Hematopoietic multipotent progenitor cell treated with erythropoietin and hydrocortisone succinate and interleukin-3 and kit ligand, for 4 days (in vitro differentiated cells): ENCODE data around the gene DCAF5.
A peak's percentile ranks its signal among the peaks of the same experiment; 100 is the strongest.
"Not testable (repeated sequence)": the region's sequence is repeated elsewhere in the genome, so short reads cannot be mapped to it uniquely, and the experiment has no call there.

ENCODE experiments used
- DNase-seq: peaks from one replicate; pipeline ENCODE4 v3.0.0-alpha.2; 2015

Gene DCAF5

DNA sequence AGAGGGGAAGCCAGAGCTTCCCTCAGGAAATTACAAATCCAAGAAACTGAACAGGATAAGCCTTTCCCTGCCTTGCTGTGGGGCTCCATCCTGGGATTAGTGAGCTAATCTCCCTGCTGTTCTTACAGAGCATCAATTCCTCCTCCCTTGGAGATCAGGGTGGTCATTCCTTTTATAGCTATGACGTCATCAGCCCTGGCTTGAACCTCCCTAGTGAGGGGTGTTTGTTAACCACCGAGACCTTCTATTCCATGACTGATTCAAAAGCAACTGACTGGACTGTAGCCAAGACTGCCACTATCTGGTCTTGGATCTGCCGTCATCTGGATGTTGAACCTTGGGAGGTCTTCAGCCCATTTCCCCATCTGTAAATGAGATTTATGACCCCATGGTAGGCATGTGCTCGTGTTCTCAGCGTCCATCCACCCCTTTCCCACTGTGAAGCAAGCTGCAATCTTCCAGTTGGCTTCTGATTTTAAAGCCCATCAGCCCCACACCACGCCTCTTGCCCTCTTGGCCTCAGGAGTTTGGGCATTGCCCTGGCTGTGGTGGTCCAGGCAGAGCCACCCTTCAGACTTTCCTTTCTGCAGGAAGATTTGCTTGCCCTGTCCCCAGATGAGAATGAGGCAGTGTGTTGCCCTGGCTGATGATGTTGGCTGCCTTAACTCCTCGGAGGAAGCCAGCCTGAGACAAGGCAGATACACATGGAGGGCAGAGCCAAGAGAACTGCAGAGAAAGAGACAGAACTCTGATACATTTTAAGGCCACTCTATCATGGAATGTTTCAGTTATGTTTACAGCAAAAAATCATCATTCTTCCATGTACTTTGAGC lies 114.2 kb downstream of the DCAF5 start:
- DNase-seq: peak; percentile 30

- no peak for DNase-seq
Observed at GRCh38 chr14:69037790-69038454, 115.0 kb downstream of the DCAF5 start.

DNA sequence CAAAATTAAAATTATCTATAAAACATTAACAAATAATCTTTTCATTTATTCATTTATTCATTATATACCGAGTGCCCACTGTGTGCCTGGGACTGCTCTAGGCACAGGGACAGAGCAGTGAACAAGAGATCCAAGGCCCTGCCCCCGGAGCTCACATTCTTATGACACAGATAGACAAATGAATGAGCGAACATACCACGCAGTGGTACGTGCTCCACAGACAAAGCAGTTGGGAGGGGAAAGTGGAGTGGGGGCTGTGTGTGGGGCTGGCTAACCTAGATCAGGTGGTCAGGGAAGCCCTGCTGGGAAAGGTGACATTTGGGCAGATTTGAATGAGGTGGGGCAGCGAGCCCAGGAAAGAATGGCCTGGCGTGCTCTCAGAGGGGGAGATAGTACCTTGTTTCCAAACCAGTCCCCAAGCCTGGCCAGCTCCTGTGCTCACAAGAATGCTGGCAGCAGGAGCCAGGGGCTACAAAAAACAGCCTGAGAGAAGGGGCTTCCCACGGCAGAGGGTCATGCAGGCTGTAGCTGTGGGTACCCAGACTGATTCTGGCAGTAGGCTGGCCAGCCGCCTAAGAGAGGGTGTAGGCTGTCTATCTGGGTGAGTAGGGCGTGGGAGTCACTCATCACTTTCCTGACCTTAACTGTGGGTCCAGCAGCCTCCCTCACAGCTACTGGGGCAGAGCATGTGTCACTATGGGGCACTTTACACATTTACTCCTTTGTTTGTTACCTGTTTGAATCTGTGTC lies 116.0 kb downstream of the DCAF5 start:
- no peak for DNase-seq

GRCh38 chr14:69034612-69035262 lies 118.2 kb downstream of the DCAF5 start:
- no peak for DNase-seq

DNA sequence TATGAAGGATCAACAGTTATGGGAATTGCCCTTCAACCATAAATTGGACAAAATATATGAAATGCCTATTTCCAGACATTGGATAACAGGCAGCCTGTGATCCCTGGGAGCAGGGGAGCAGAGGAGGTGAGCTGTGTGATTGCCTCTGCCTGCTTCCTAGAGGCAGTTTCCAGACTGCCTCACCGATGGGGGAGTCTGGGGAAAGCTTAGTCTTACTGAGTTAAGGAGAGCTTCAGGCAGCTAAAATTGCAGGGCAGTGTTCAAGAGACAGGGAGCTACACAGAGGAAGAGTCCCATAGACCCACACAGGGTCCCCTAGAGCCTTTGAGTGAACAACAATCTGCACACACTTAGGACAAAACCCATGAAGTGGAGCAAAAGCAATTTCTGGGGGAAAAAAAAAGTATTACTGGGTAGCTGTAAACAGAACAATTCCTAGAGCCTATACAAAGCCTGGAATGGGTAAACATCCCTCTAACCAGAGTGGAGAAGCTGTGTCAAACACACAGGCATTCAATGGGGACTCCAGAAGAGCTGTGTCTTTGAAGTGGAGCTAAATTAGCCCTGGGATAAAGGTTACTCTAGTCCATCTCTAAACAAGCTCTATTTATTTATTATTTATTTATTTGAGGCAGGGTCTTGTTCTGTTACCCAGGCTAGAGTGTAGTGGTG lies 125.5 kb downstream of the DCAF5 start:
- DNase-seq: no peak

DNA sequence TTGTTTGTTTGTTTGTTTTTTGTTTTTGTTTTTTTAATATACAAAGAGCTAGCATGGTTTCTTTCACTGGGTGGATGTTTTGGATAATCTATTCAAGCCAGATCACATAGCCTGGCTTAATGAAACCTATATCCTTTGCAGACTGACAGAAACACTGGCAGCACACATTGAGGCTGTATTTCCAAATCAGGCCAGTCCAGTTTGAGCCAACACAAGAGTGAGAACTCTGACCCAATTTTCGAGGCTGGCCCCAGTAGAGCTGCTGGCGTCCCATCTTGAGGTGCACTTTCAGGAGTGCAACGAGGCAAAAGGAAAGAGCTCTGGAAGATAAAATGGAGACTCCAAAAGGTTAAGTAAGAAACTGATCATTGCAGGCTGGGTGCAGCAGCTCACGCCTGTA lies 129.9 kb downstream of the DCAF5 start:
- DNase-seq: no peak

GRCh38 chr14:69022093-69022492 lies 130.8 kb downstream of the DCAF5 start:
- DNase-seq: not testable (repeated sequence)

DNA sequence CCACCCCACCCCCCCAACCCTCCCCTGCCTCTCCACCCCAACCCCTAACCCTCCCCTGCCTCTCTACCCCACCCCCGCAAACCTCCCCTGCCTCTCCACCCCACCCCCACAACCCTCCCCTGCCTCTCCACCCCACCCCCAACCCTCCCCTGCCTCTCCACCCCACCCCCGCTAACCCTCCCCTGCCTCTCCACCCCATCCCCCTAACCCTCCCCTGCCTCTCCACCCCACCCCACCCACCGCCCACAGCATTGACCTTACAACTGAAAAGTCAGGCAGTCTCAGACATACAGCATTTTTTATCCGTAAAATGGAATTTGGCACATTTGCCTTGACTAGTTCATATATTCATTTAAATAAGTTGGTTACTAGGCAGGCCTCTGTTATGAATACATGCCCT lies 135.2 kb downstream of the DCAF5 start:
- no peak for DNase-seq

- DNase-seq: no peak
Observed at GRCh38 chr14:69014829-69015259, 138.1 kb downstream of the DCAF5 start.

DNA sequence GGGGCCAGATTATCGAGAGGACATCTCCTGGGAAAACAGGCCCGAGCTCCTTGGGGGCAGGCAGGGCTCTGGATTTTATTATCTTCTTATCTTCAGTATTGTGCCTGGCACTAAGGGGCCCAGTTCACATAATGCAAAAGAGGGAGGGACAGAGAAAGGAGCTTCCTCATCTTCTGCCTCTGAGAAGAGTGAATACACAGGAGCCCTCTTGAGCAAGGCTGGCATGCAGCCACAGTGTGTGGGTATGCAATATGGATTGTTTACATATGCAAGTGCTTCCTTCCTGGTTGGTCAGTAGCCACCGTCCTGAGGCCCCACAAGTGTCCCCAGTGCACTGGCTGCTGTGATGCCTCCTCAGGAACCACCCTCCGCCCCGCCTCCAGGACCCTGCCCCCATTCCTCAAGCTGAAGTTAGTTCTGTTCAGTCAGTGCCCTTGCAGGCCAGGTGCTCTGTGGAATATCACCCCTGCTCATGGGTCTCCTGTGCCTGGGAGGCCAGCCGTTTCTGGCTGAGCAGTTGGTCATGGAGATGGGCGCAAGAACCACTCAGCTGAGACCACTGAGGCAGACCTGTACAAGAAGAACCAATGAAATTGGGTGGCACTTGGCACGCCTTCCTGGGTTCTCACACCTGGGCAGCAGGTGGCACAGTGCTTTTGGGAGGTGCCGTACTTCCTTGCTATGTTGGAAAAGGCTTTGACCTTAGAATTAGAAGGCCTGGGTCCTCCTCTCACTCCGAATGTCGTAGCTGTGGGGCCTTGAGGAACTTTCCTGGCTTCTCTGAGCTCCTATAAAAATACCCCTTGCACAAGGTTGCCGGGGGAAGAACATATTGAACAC lies 138.8 kb downstream of the DCAF5 start:
- peak; percentile 93 for DNase-seq

DNA sequence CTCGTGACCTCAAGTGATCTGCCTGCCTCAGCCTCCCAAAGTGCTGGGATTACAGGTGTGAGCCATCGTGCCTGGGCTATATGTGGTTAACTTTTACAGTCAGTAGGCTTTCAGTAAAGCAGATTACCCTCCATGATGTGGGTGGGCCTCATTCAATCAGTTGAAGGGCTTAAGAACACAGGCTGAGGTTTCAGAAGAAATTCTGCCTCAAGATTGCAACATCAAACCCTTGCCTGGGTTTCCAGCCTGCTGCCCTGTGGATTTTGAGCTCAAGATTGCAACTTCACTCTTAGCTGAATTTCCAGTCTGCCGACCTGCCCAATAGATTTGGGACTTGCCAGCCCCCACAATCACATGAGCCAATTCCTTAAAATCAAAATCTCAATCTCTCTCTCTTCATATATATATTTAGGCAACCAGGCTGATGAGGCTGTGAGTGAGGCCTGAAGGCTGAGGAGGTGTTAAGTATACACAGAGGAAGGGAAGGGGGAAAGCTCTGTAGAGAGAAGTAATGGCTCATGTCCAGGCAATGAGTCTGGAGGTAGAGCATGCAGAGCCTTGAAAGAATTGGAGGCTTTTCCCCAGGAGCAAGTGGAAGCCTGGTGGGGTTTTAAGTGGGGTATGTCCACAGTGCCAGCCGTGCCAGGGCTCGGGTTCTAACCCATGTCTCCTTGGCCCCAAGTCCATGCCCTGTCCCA lies 140.5 kb downstream of the DCAF5 start:
- peak; percentile 8 for DNase-seq

DNA sequence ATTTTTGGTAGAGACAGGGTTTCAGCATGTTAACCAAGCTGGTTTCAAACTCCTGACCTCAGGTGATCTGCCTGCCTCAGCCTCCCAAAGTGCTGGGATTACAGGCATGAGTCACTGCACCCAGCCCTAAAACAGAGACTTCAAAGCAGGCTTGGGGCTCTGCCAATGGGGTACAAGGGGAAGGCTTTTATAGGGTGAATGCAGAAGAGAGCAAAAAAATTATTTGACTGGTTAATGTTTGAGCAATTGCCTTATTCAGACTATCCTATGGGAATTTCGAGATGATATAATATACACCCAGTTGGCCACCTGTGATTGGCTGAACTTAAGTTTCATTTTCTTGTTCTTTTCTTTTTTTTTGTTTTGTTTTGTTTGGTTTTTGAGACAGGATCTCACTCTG lies 142.3 kb downstream of the DCAF5 start:
- DNase-seq: no peak

DNA sequence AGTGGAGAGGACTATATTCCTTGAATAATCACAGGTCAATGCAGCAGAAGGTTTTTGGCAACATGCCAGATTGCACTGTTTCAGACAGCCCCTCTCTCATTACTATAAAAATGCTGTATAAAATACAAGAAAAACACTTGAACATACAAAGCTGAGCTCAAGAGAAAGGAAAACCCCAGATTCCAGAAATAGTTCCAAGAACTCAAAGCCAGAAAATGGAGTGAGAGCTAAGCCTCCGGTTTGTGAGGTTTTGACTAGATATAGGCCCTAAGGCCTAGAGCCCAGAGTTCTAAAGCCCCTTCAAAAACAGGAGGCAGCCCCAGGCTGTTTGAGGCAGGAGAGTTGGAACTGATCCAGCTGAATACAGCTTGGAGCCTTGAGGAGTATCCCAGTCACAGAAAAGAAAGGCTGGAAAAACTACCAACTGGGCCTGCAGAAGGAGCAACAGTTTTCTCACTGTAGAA lies 144.5 kb downstream of the DCAF5 start:
- DNase-seq: no peak

- no peak for DNase-seq
Observed at GRCh38 chr14:69006346-69006745, 146.6 kb downstream of the DCAF5 start.

DNA sequence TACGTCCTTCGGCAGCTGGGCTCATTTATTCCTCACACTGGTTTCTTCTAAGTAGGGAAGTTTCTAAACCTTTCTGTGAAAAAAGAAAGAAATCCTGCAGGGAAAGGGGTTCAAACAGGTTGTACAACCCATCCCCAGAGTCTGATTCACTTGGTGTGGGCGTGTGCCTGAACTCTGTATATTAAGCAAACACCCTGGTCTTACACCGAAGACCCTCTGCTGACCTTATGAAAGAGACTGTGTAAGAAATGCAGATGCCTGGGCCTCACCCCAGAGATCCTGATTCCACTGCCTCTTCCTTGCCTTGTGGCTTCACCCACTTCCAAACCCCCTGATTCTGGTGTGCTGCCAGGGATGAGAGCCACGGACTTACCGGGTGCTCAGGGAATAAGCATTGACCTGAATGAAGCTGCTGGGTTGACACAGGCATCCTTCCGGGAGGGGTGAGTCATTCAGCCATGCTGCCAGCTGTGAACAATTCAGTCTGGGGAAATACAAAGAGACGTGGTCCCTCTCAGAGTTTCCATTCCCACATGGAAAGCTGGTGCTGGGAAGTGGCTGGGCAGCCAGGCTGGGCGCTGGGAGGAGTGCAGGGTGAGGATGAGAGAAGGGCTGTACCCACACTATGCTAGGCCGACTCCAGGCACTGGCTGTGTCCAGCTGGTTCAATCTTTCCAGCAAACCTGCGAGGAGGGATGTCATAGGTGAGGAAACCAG lies 147.3 kb downstream of the DCAF5 start:
- no peak for DNase-seq

DNA sequence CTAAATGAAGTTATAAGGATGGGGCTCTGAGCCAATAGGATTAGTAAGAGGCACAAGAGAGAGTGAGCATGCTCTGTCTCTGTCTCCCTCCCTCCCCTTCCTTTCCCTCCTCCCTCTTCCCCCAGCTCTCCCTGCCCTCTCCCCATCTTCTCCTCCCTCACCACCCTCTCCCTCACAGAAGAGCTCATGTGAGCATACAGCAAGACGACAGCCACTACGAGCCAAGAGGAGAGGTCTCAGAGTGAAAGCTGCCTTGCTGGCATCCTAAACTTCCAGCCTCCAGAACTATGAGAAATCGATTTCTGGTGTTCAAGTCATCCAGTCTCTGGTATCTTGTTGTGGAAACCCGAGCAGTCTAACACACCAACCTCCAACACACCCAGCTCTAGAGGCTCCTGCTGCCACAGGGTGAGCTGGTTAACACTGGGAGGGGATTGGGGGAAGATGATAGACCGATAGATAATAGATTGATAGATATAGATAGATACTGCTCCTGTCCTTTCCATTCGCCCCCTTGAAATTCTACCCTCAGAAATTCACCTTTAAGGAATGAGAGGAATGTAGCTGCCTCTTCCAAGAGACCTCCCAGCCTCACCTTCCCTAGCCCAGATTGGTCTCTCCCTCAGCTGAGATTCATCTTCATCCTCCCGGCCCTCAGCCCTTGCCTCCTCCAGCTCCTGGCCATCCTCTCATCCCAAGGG lies 148.0 kb downstream of the DCAF5 start:
- no peak for DNase-seq

DNA sequence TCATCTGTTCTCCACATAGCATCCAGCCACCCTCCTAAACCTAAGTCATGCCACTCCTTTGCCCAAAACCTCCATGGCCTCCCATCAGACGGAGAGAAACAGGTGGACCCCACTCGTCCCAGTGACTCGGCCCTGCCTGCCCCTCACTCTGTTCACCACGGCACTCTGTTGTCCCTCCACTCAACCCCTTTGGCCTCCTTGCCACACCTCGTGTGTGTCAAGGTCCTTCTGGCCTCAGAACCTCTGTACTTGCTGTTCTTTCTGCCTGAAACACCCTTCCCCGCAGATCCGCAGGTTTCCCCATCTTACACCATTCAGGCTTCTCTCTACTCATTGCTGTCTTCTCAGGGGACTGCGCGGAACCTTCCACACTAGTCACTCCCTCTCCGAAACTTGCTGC lies 149.3 kb downstream of the DCAF5 start:
- no peak for DNase-seq

GRCh38 chr14:69002069-69002468 lies 150.8 kb downstream of the DCAF5 start:
- DNase-seq: peak; percentile 37

DNA sequence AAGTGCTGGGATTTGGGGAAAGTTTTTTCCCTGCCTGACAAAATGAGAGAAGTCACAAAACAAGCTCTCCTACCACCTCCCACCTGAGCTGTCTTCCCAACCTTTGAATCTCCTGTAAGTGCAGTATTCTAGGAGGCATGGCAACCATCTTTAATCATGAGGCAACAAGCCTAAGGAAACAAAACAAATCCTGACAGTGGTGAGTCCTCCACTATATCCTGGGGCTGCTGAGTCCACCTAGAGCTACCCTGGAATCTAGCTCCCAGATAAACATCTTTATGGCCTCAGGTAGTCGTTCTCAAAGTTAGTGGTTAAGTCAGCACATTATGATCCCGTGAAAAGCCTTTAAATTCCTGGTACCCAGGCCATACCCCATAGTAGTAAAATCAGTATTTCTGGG lies 151.5 kb downstream of the DCAF5 start:
- DNase-seq: no peak
